C4-2B (cell line): ENCODE measurements around the gene LSM4.

Experiments used
- ZFX ChIP-seq: fragments of 450-650 bp; IDR thresholded peaks from 2 replicates; pipeline ENCODE4 v1.6.1; 2017
- TF ChIP-seq, protein P1 (sequence below): fragments of 450-650 bp; conservative IDR thresholded peaks from 2 replicates; pipeline ENCODE4 v1.5.1; 2017; ENCODE audit warnings: mild to moderate bottlenecking

DNA sequence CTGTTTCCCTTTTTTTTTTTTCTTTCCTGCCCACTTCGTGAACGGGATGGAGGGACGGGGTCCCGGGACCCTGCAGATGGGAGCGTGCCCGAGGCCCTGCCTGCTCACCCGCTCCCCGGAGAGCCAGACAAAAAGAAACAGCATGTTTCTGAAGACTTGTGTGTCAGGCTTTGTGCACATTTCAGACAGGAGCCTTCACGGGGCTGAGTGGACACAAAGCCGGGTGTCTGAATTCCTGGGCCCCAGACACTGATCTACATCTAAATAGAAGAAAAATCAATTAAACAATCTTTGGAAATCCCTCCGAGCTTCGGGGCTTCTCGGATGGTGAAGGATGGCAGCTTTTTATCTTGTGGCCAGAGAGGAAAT, 21.7 kb upstream of the LSM4 start:
- TF ChIP-seq, protein P1, sequence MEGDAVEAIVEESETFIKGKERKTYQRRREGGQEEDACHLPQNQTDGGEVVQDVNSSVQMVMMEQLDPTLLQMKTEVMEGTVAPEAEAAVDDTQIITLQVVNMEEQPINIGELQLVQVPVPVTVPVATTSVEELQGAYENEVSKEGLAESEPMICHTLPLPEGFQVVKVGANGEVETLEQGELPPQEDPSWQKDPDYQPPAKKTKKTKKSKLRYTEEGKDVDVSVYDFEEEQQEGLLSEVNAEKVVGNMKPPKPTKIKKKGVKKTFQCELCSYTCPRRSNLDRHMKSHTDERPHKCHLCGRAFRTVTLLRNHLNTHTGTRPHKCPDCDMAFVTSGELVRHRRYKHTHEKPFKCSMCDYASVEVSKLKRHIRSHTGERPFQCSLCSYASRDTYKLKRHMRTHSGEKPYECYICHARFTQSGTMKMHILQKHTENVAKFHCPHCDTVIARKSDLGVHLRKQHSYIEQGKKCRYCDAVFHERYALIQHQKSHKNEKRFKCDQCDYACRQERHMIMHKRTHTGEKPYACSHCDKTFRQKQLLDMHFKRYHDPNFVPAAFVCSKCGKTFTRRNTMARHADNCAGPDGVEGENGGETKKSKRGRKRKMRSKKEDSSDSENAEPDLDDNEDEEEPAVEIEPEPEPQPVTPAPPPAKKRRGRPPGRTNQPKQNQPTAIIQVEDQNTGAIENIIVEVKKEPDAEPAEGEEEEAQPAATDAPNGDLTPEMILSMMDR, result no peak
- no peak for TF ChIP-seq ZFX
